Measurements from ENCODE around the gene LCLAT1. TPM values are rescaled to one million over a fixed set of nuclear protein-coding genes. Genes with fewer than 3 reads are reported as not detected.

LCLAT1 gene
- total RNA-seq, 1 donor from 2014 or later, result 16.0 TPM

- Mint-ChIP-seq H3K27me3 (ENCODE audit: unreplicated experiment) (peaks cover 6% of the 10 kb centered on the region), H3K36me3 (ENCODE audit: unreplicated experiment) (no peaks in the 10 kb centered on the region), H3K27ac (ENCODE audit: unreplicated experiment) (no peak overlapping the region), H3K4me1 (ENCODE audit: low read depth, unreplicated experiment) (no peaks in the 10 kb centered on the region), H3K4me3 (ENCODE audit: unreplicated experiment) (no peak overlapping the region), H3K9me3 (ENCODE audit: unreplicated experiment) (no peaks in the 10 kb centered on the region)
- no peak for DNase-seq
- no peak for TF ChIP-seq CTCF (IDR thresholded peaks at IDR 0.05; ENCODE audit: partially characterized antibody, unreplicated experiment)
These were observed 205.3 kb downstream of the LCLAT1 start for GRCh38 chr2:30652271-30652915.

GRCh38 chr2:30653847-30654246 lies 206.8 kb downstream of the LCLAT1 start:
- Mint-ChIP-seq H3K36me3 (ENCODE audit: unreplicated experiment) (no peaks in the 10 kb centered on the region), H3K9me3 (ENCODE audit: unreplicated experiment) (no peaks in the 10 kb centered on the region), H3K4me1 (ENCODE audit: low read depth, unreplicated experiment) (no peaks in the 10 kb centered on the region), H3K27me3 (ENCODE audit: unreplicated experiment) (peaks cover 6% of the 10 kb centered on the region), H3K27ac (ENCODE audit: unreplicated experiment) (no peak overlapping the region), H3K4me3 (ENCODE audit: unreplicated experiment) (no peak overlapping the region)
- TF ChIP-seq CTCF (IDR thresholded peaks at IDR 0.05; ENCODE audit: partially characterized antibody, unreplicated experiment), result no peak
- no peak for DNase-seq

- Mint-ChIP-seq H3K4me1 (ENCODE audit: low read depth, unreplicated experiment) (no peaks in the 10 kb centered on the region), H3K4me3 (ENCODE audit: unreplicated experiment) (no peak overlapping the region), H3K9me3 (ENCODE audit: unreplicated experiment) (no peaks in the 10 kb centered on the region), H3K27me3 (ENCODE audit: unreplicated experiment) (peaks cover 6% of the 10 kb centered on the region), H3K36me3 (ENCODE audit: unreplicated experiment) (no peaks in the 10 kb centered on the region), H3K27ac (ENCODE audit: unreplicated experiment) (no peak overlapping the region)
- DNase-seq, result no peak
- no peak for TF ChIP-seq CTCF (IDR thresholded peaks at IDR 0.05; ENCODE audit: partially characterized antibody, unreplicated experiment)
These were observed 207.4 kb downstream of the LCLAT1 start for GRCh38 chr2:30654404-30654803.

GRCh38 chr2:30655211-30655610 lies 208.2 kb downstream of the LCLAT1 start:
- H3K4me1 Mint-ChIP-seq (ENCODE audit: low read depth, unreplicated experiment), result no peaks in the 10 kb centered on the region
- H3K27me3 Mint-ChIP-seq (ENCODE audit: unreplicated experiment), result peaks cover 5% of the 10 kb centered on the region
- H3K36me3 Mint-ChIP-seq (ENCODE audit: unreplicated experiment), result no peaks in the 10 kb centered on the region
- no peak overlapping the region for H3K4me3 Mint-ChIP-seq (ENCODE audit: unreplicated experiment)
- DNase-seq, result no peak
- H3K9me3 Mint-ChIP-seq (ENCODE audit: unreplicated experiment), result no peaks in the 10 kb centered on the region
- TF ChIP-seq CTCF (IDR thresholded peaks at IDR 0.05; ENCODE audit: partially characterized antibody, unreplicated experiment), result no peak
- no peak overlapping the region for H3K27ac Mint-ChIP-seq (ENCODE audit: unreplicated experiment)

GRCh38 chr2:30655660-30656059 lies 208.6 kb downstream of the LCLAT1 start:
- H3K36me3 Mint-ChIP-seq (ENCODE audit: unreplicated experiment), result no peaks in the 10 kb centered on the region
- peaks cover 4% of the 10 kb centered on the region for H3K27me3 Mint-ChIP-seq (ENCODE audit: unreplicated experiment)
- H3K27ac Mint-ChIP-seq (ENCODE audit: unreplicated experiment), result no peak overlapping the region
- no peaks in the 10 kb centered on the region for H3K4me1 Mint-ChIP-seq (ENCODE audit: low read depth, unreplicated experiment)
- no peak overlapping the region for H3K4me3 Mint-ChIP-seq (ENCODE audit: unreplicated experiment)
- no peak for DNase-seq
- H3K9me3 Mint-ChIP-seq (ENCODE audit: unreplicated experiment), result no peaks in the 10 kb centered on the region
- no peak for TF ChIP-seq CTCF (IDR thresholded peaks at IDR 0.05; ENCODE audit: partially characterized antibody, unreplicated experiment)
